Measurements from ENCODE around the gene PRKAR1B. TPM values are rescaled to one million over a fixed set of nuclear protein-coding genes. Genes with fewer than 3 reads are reported as not detected.

PRKAR1B gene
- total and polyA plus RNA-seq, 10 of the 15 experiments (the other 5 are each of a cell fraction or from before 2014, with no cell fraction given) = 1.4 to 45.6 (median 19.3) TPM

DNA sequence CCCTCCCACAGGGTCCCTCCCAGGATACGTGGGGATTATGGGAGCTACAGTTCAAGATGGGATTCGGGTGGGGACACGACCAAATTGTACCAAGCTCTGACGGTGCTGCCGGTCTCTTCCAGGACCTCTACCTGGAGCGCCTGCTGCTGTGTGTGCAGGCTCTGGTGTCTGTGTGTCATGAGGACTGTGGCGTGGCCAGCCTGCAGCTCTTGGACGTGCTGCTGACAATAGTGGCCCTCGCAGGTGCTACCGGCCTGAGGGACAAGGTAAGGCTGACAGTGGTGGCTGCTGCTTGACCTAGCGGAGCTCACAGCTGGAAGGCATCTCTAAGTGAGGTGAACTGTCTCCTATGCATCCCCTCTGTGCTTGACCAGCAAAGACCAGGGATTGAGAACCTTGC, 34.5 kb upstream of the PRKAR1B start:
- no peaks in the 10 kb centered on the region for H3K79me2 ChIP-seq (ENCODE audit: control insufficient read depth, insufficient read depth, low read length)
- no peak for FAIRE-seq
- DNase-seq (ENCODE audit: low read depth, low spot score) = no peak
- no peaks in the 10 kb centered on the region for H3K9me3 ChIP-seq (replicated peaks; ENCODE audit: control insufficient read depth, insufficient read depth, low read length)
- peaks cover 12 to 32% of the 10 kb centered on the region in 2 experiments; a peak in 3 of 4 replicates for H3K36me3 ChIP-seq (ENCODE audit: control insufficient read depth in 2 of 2, insufficient read depth in 2 of 2, low read length in 1 of 2)
- H3K9ac ChIP-seq (ENCODE audit: control insufficient read depth, insufficient read depth, low read length) = no peak overlapping the region
- no peak overlapping the region for H3K27ac ChIP-seq (ENCODE audit: control insufficient read depth, insufficient read depth)
- no peak overlapping the region for H3K4me2 ChIP-seq (ENCODE audit: control insufficient read depth, insufficient read depth)
- ChIA-PET RAD21 (ENCODE audit: unreplicated experiment) (no interaction called here), SMC1A (ENCODE audit: uncharacterized antibody, unreplicated experiment) (no interaction called here), POLR2A (no interaction called here), CTCF (no interaction called here)
- TF ChIP-seq NFYA (IDR thresholded peaks at IDR 0.05; ENCODE audit: borderline replicate concordance, low read depth, low read length) = no peak
- TF ChIP-seq ZNF274 (IDR thresholded peaks at IDR 0.05; ENCODE audit: insufficient read depth, insufficient read length) = no peak
- no peak for TF ChIP-seq STAT3 (IDR thresholded peaks at IDR 0.05; ENCODE audit: low read depth, low read length)
- TF ChIP-seq YBX1 (IDR thresholded peaks at IDR 0.05) = no peak
- TF ChIP-seq, protein P1, sequence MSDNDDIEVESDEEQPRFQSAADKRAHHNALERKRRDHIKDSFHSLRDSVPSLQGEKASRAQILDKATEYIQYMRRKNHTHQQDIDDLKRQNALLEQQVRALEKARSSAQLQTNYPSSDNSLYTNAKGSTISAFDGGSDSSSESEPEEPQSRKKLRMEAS (IDR thresholded peaks at IDR 0.05; ENCODE audit: low read depth, low read length) = no peak
- TF ChIP-seq, protein P2, sequence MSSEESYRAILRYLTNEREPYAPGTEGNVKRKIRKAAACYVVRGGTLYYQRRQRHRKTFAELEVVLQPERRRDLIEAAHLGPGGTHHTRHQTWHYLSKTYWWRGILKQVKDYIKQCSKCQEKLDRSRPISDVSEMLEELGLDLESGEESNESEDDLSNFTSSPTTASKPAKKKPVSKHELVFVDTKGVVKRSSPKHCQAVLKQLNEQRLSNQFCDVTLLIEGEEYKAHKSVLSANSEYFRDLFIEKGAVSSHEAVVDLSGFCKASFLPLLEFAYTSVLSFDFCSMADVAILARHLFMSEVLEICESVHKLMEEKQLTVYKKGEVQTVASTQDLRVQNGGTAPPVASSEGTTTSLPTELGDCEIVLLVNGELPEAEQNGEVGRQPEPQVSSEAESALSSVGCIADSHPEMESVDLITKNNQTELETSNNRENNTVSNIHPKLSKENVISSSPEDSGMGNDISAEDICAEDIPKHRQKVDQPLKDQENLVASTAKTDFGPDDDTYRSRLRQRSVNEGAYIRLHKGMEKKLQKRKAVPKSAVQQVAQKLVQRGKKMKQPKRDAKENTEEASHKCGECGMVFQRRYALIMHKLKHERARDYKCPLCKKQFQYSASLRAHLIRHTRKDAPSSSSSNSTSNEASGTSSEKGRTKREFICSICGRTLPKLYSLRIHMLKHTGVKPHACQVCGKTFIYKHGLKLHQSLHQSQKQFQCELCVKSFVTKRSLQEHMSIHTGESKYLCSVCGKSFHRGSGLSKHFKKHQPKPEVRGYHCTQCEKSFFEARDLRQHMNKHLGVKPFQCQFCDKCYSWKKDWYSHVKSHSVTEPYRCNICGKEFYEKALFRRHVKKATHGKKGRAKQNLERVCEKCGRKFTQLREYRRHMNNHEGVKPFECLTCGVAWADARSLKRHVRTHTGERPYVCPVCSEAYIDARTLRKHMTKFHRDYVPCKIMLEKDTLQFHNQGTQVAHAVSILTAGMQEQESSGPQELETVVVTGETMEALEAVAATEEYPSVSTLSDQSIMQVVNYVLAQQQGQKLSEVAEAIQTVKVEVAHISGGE (CRISPR knock-in tag; IDR thresholded peaks at IDR 0.05) = no peak
- no peak for TF ChIP-seq TCF3 (IDR thresholded peaks at IDR 0.05; ENCODE audit: borderline replicate concordance, insufficient read depth, low read depth, low read length)
- TF ChIP-seq IRF4 (IDR thresholded peaks at IDR 0.05; ENCODE audit: low read depth, low read length) = no peak
- H3K4me1 ChIP-seq (ENCODE audit: control insufficient read depth, insufficient read depth, low read length) = no peaks in the 10 kb centered on the region
- H3K27me3 ChIP-seq (replicated peaks in 1 of 2; ENCODE audit: control insufficient read depth in 2 of 2, insufficient read depth in 2 of 2, low read length in 1 of 2) = no peaks in the 10 kb centered on the region
- H2AFZ ChIP-seq (ENCODE audit: control insufficient read depth, low read depth, low read length) = no peak overlapping the region
- H3K4me3 ChIP-seq = no peak overlapping the region
- no TSS peak for BruUV-seq (replicated peaks)
- in situ Hi-C loops (cut with MboI) = no loop called here
- WGBS (ENCODE audit: insufficient coverage, insufficient replicate concordance, low lambda C conversion rate, missing lambda C conversion rate) = 95% methylated on average over 10 of the region's 11 CpGs
- intact Hi-C loops (cut with micrococcal nuclease; ENCODE audit: unreplicated experiment) = no loop called here
- H4K20me1 ChIP-seq (ENCODE audit: control insufficient read depth, insufficient read depth) = no peaks in the 10 kb centered on the region
- no peak for ATAC-seq

All from GM12878 (cell line).